Glomerular visceral epithelial cell (primary cell): ENCODE data around the gene BID.
A peak's percentile ranks its signal among the peaks of the same experiment; 100 is the strongest.
"Not testable (repeated sequence)": the region's sequence is repeated elsewhere in the genome, so short reads cannot be mapped to it uniquely, and the experiment has no call there.

Experiments
- DNase-seq: peaks from one replicate; pipeline ENCODE4 v3.0.0-alpha.2; 2016; ENCODE audit errors: extremely low spot score

The BID gene

GRCh38 chr22:17703811-17704210 is 70.5 kb downstream of the BID start:
- no peak for DNase-seq

GRCh38 chr22:17700778-17701177 is 73.5 kb downstream of the BID start:
- no peak for DNase-seq

DNA sequence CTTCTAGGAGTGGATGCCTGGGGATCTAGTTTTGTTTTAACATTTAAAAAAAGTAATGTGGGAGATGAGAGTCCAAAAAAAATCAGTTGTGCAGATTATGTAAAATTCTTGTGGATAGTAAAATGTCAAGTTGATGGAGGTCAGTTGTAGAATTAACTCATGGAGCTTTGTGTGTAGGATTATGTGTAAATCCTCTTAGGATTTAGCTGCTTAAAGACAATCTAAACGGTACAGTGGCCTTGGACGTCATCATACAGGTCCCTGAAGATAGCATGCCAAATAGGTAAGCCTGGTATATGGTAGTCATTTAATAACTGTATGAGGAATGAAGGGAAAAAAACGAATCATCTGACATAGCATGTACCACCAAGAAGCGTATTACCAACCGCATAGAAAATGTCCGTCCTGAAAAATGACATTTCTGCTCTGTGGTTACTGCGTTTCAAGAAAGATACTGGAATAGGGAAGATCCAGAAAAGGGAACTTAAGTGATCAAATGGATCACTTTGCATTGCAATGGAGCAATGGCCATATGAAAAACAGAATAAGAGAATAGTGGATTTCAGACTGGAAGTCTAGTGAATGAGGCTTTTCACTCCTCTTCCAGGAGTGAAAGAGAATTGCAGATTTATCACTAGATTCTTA is 74.5 kb downstream of the BID start:
- DNase-seq = no peak

- DNase-seq = no peak
These were observed 75.3 kb downstream of the BID start for GRCh38 chr22:17698948-17699347.

- DNase-seq = not testable (repeated sequence)
These were observed 76.0 kb downstream of the BID start for GRCh38 chr22:17698276-17698675.

- DNase-seq = not testable (repeated sequence)
These were observed 77.1 kb downstream of the BID start for GRCh38 chr22:17697196-17697595.

GRCh38 chr22:17695986-17696385 is 78.3 kb downstream of the BID start:
- DNase-seq = peak; percentile 29

DNA sequence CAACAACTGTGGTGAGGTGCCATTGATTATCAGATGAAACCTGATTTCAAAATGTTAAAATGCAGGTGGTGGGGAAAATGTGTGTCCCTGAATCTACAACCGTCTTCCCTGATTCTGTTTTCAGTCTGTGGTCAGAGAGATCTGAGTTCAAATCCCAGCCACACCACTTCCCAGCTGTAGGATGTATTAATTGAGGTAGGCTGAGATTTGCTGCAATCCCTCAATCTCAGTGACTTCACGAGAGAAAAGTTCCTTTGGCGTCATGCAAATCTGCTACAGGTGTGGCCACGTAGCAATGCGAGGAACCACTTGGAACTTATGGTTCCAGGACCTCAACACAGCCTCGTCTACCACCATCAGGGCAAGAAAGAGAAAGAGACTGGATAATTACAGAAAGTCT is 79.5 kb downstream of the BID start:
- DNase-seq = no peak

- no peak for DNase-seq
These were observed 80.1 kb downstream of the BID start for GRCh38 chr22:17694193-17694592.

- DNase-seq = no peak
These were observed 81.4 kb downstream of the BID start for GRCh38 chr22:17692841-17693240.

DNA sequence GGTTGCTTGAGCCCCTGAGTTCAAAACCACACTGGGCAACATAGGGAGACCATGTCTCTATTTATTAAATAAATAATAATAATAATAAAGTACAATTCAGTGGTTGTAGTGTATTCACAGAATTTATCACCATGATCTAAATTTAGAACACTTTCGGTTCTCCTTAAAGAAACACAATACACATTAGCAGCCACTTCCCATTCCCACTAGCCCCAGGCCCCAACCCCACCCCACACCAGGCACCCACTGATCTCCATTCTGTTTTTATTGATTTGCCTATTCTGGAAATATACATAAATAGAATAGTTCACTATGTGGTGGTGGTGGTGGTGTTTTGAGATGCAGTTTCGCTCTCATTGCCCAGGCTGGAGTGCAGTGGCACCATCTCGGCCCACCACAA is 90.0 kb downstream of the BID start:
- DNase-seq = no peak
